Neuronal stem cell (in vitro differentiated cells): ENCODE measurements around the gene MTUS2.

Experiments used
- DNase-seq: peaks from one replicate; pipeline ENCODE4 v3.0.0-alpha.2; 2013; ENCODE audit warnings: low spot score
- H2AFZ ChIP-seq: one replicate; pipeline ENCODE4 v1.6.1; 2013; ENCODE audit warnings: mild to moderate bottlenecking, low read length, inconsistent platforms
- H2AK5ac ChIP-seq: 2 replicates; pipeline ENCODE4 v1.6.1; 2013; ENCODE audit warnings: low read depth, mild to moderate bottlenecking, inconsistent platforms, low read length, moderate library complexity, mixed read lengths
- H2BK120ac ChIP-seq: 2 replicates; pipeline ENCODE4 v1.6.1; 2013; ENCODE audit warnings: low read depth, mild to moderate bottlenecking, inconsistent platforms, low read length, moderate library complexity, mixed read lengths
- H2BK12ac ChIP-seq: one replicate; pipeline ENCODE4 v1.6.1; 2013; ENCODE audit warnings: low read length, inconsistent platforms
- H2BK15ac ChIP-seq: 2 replicates; pipeline ENCODE4 v1.6.1; 2013; ENCODE audit warnings: mild to moderate bottlenecking, low read length, inconsistent platforms, mixed read lengths
- H2BK5ac ChIP-seq: one replicate; pipeline ENCODE4 v1.6.1; 2013; ENCODE audit warnings: inconsistent platforms, mild to moderate bottlenecking, low read length, moderate library complexity
- H3K14ac ChIP-seq: one replicate; pipeline ENCODE4 v1.6.1; 2013; ENCODE audit warnings: low read length, inconsistent platforms
- H3K18ac ChIP-seq: 2 replicates; pipeline ENCODE4 v1.6.1; 2013; ENCODE audit warnings: low read length, inconsistent platforms
- H3K23ac ChIP-seq: 2 replicates; pipeline ENCODE4 v1.6.1; 2013; ENCODE audit warnings: low read depth, mild to moderate bottlenecking, mixed read lengths, low read length, inconsistent platforms; ENCODE audit not compliant: poor library complexity
- H3K27ac ChIP-seq: replicated peaks from 3 replicates; pipeline ENCODE4 v1.5.1; 2013; ENCODE audit warnings: low read length, inconsistent platforms
- H3K27me3 ChIP-seq, 3 experiments: 2 replicates each; pipeline ENCODE4 v1.6.1; 2013; ENCODE audit warnings: low read length in 3 of 3, mild to moderate bottlenecking in 2 of 3, inconsistent platforms in 1 of 3, low read depth in 1 of 3, mixed read lengths in 1 of 3, moderate library complexity in 1 of 3; ENCODE audit not compliant: control insufficient read depth in 3 of 3, insufficient read depth in 3 of 3
- H3K36me3 ChIP-seq, 2 donors: replicated peaks in 1 of 2; 2 replicates each; pipeline ENCODE4 v1.6.1; 2013; ENCODE audit warnings: low read length in 2 of 2; ENCODE audit not compliant: control insufficient read depth in 2 of 2, insufficient read depth in 2 of 2
- H3K4ac ChIP-seq: 2 replicates; pipeline ENCODE4 v1.6.1; 2013; ENCODE audit warnings: inconsistent platforms, mild to moderate bottlenecking, low read length, moderate library complexity
- H3K4me1 ChIP-seq, 2 donors: 1 replicate in 1 of 2; 2 replicates in 1 of 2; pipeline ENCODE4 v1.6.1; 2013; ENCODE audit warnings: low read length in 2 of 2, low read depth in 1 of 2; ENCODE audit not compliant: control insufficient read depth in 2 of 2, insufficient read depth in 1 of 2
- H3K4me2 ChIP-seq: one replicate; pipeline ENCODE4 v1.6.1; 2013; ENCODE audit warnings: mild to moderate bottlenecking, low read length, inconsistent platforms; ENCODE audit not compliant: insufficient read depth, poor library complexity, severe bottlenecking
- H3K4me3 ChIP-seq, 2 donors: 2 replicates each; pipeline ENCODE4 v1.5.1; 2013; ENCODE audit warnings: low read length in 2 of 2, mild to moderate bottlenecking in 2 of 2, inconsistent platforms in 1 of 2, moderate library complexity in 1 of 2
- H3K79me1 ChIP-seq: one replicate; pipeline ENCODE4 v1.6.1; 2013; ENCODE audit warnings: low read depth, mild to moderate bottlenecking, inconsistent platforms, low read length, moderate library complexity
- H3K9ac ChIP-seq: one replicate; pipeline ENCODE4 v1.6.1; 2013; ENCODE audit warnings: mild to moderate bottlenecking, low read depth, low read length, inconsistent platforms; ENCODE audit not compliant: poor library complexity
- H3K9me3 ChIP-seq, 2 donors: replicated peaks in 1 of 2; 2 replicates each; pipeline versions ENCODE3 to v1.6.1; 2013; ENCODE audit warnings: low read length in 2 of 2, mild to moderate bottlenecking in 2 of 2, inconsistent platforms in 1 of 2, low read depth in 1 of 2, mixed read lengths in 1 of 2, moderate library complexity in 1 of 2; ENCODE audit not compliant: control insufficient read depth in 2 of 2, insufficient read depth in 1 of 2
- H4K8ac ChIP-seq: one replicate; pipeline ENCODE4 v1.6.1; 2013; ENCODE audit warnings: low read depth, mild to moderate bottlenecking, inconsistent platforms, low read length, moderate library complexity
- H4K91ac ChIP-seq: one replicate; pipeline ENCODE4 v1.6.1; 2013; ENCODE audit warnings: low read length, low read depth, mild to moderate bottlenecking, inconsistent platforms; ENCODE audit not compliant: poor library complexity
- WGBS, 2 donors: extraction: QIAGEN DNeasy Blood & Tissue Kit; methylation state at CpG; one replicate each; pipeline ENCODE4 v1.1.7; 2013; ENCODE audit warnings: missing lambda C conversion rate in 2 of 2, mixed read lengths in 1 of 2; ENCODE audit not compliant: insufficient read length in 2 of 2, insufficient replicate concordance in 1 of 2; ENCODE audit errors: extremely low coverage in 2 of 2; 5-methylcytosine and 5-hydroxymethylcytosine counted together

Gene MTUS2

DNA sequence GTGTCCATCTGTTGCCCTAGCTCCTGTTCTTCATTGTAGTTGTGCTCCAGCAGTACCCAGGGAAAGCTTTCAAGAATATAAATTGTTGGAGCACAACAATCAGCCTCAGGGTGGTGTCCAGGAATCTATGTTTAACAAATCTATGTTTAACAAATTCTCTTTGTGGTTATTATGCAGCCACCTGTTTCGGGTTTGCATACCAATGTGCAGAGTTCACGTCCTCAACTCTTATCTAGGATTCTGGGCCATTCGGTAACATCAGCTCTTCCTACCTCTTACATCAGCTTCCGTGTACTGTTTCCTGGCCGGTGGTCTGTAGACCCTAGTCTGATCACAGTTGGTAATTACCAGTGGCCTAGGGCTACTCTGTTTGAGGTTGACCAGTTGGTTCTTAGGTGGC lies 17.0 kb downstream of the MTUS2 start:
- H2BK5ac ChIP-seq, result no peak overlapping the region
- H3K9me3 ChIP-seq, result no peaks in the 10 kb centered on the region
- no peak overlapping the region for H4K91ac ChIP-seq
- no peak overlapping the region for H3K9ac ChIP-seq
- H2BK15ac ChIP-seq, result no peak overlapping the region
- no peak overlapping the region for H4K8ac ChIP-seq
- no peak overlapping the region for H2BK120ac ChIP-seq
- H3K4me2 ChIP-seq, result no peak overlapping the region
- H3K27ac ChIP-seq, result no peak overlapping the region
- no peaks in the 10 kb centered on the region for H3K4me1 ChIP-seq
- no peak overlapping the region for H3K14ac ChIP-seq
- no peaks in the 10 kb centered on the region for H3K79me1 ChIP-seq
- DNase-seq, result no peak
- H3K4ac ChIP-seq, result no peak overlapping the region
- H2BK12ac ChIP-seq, result no peak overlapping the region
- H2AK5ac ChIP-seq, result no peak overlapping the region
- no peak overlapping the region for H3K4me3 ChIP-seq
- no CpG with 5 or more reads among the region's 5 CpGs for WGBS, 2 donors
- no peaks in the 10 kb centered on the region for H3K36me3 ChIP-seq
- H2AFZ ChIP-seq, result no peak overlapping the region
- H3K18ac ChIP-seq, result no peak overlapping the region
- H3K27me3 ChIP-seq, result no peaks in the 10 kb centered on the region
- H3K23ac ChIP-seq, result no peak overlapping the region

DNA sequence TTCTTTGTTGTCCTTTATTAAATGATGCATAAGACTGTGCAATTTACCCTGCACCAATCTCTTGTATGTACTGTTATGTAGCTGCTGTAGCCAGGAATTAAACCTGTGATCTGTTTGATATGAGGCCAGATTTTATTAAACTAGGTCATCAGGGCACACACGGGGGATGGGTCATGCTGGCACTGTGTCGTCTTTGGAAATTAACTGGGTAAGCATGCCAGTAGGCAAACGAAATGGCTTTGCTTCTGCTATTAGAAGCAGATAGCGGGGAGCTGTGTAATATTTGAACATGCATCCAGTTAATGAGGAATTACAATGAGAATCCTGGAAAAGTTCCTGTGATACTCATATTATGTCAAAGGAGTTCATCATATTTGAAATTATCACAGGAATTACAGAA lies 23.5 kb downstream of the MTUS2 start:
- Histone ChIP-seq H2BK120ac (no peak overlapping the region), H3K4me3 (no peak overlapping the region), H3K4ac (no peak overlapping the region), H3K18ac (no peak overlapping the region), H3K4me2 (no peak overlapping the region), H2AK5ac (no peak overlapping the region), H3K14ac (no peak overlapping the region), H3K9ac (no peak overlapping the region), H2AFZ (no peak overlapping the region), H4K8ac (no peak overlapping the region), H3K23ac (no peak overlapping the region), H3K79me1 (no peaks in the 10 kb centered on the region), H2BK12ac (no peak overlapping the region), H2BK5ac (no peak overlapping the region), H3K4me1 (no peaks in the 10 kb centered on the region), H3K27me3 (no peaks in the 10 kb centered on the region), H4K91ac (no peak overlapping the region), H3K9me3 (no peaks in the 10 kb centered on the region), H2BK15ac (no peak overlapping the region), H3K27ac (no peak overlapping the region), H3K36me3 (no peaks in the 10 kb centered on the region)
- no CpG with 5 or more reads among the region's 4 CpGs for WGBS, 2 donors
- DNase-seq, result no peak

DNA sequence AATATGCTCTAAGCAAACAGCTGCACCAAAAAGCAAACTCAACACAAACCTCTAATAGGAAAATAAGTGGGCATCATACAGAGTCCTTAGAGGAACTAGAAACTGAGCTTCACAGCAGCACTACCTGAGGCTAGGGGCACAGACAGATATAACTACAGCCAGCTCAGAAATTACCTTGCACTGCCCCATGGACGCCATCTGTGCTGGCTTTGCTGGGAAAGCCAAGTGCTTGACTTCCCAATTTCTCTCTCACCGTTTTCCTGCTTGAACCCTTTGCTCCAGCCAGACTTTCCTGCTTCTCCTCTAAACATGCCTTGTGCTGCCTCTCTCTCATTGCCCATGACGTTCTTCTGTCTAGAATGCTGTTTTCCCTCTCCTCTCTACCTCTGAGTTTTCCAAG lies 29.3 kb downstream of the MTUS2 start:
- no peak overlapping the region for H3K4me2 ChIP-seq
- DNase-seq, result no peak
- no peaks in the 10 kb centered on the region for H3K4me1 ChIP-seq
- H3K4me3 ChIP-seq, result no peak overlapping the region
- H3K18ac ChIP-seq, result no peak overlapping the region
- H3K9me3 ChIP-seq, result no peaks in the 10 kb centered on the region
- no peaks in the 10 kb centered on the region for H3K36me3 ChIP-seq
- no peak overlapping the region for H2BK15ac ChIP-seq
- no CpG with 5 or more reads among the region's 3 CpGs for WGBS, 2 donors
- H4K8ac ChIP-seq, result no peak overlapping the region
- no peak overlapping the region for H3K27ac ChIP-seq
- no peak overlapping the region for H2BK120ac ChIP-seq
- no peak overlapping the region for H3K4ac ChIP-seq
- no peak overlapping the region for H3K9ac ChIP-seq
- H2BK12ac ChIP-seq, result no peak overlapping the region
- H2BK5ac ChIP-seq, result no peak overlapping the region
- no peak overlapping the region for H2AK5ac ChIP-seq
- H3K79me1 ChIP-seq, result no peaks in the 10 kb centered on the region
- no peak overlapping the region for H3K14ac ChIP-seq
- no peaks in the 10 kb centered on the region for H3K27me3 ChIP-seq
- H2AFZ ChIP-seq, result no peak overlapping the region
- no peak overlapping the region for H4K91ac ChIP-seq
- no peak overlapping the region for H3K23ac ChIP-seq

DNA sequence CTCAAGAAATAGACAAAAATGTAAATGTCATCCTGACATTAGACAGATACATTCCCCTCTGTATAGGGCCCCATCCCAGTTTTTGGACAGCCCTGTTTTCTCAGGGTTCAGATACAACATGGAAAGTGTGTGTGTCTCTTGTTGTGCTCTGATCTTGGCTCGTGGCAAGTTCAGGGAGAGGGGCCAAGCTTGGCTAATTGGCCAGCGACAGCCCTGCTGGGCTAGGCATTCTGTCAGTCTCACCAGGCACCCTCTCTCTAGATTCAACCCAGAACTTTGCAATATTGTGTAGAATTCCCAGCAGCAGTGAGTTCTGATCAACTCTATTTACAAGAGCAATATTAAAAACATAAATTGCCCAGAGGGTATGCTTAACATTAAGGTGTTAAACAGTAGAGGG lies 30.1 kb downstream of the MTUS2 start:
- Histone ChIP-seq H4K8ac (no peak overlapping the region), H3K27me3 (no peaks in the 10 kb centered on the region), H3K27ac (no peak overlapping the region), H2AK5ac (no peak overlapping the region), H3K9me3 (no peaks in the 10 kb centered on the region), H2AFZ (no peak overlapping the region), H3K4me1 (no peaks in the 10 kb centered on the region), H3K18ac (no peak overlapping the region), H2BK5ac (no peak overlapping the region), H2BK15ac (no peak overlapping the region), H3K36me3 (no peaks in the 10 kb centered on the region), H2BK12ac (no peak overlapping the region), H3K14ac (no peak overlapping the region), H3K79me1 (no peaks in the 10 kb centered on the region), H4K91ac (no peak overlapping the region), H3K4me3 (no peak overlapping the region), H2BK120ac (no peak overlapping the region), H3K4ac (no peak overlapping the region), H3K9ac (no peak overlapping the region), H3K4me2 (no peak overlapping the region), H3K23ac (no peak overlapping the region)
- no peak for DNase-seq
- no CpG with 5 or more reads among the region's 2 CpGs for WGBS, 2 donors
